Uterus (tissue), 2 donors: ENCODE data around the gene DCHS2.

Experiments
- POLR2A ChIP-seq, 2 donors: fragments of 450-650 bp; IDR thresholded peaks; one replicate each; pipeline ENCODE4 v1.6.1; 2016; ENCODE audit warnings: antibody characterized with exemption in 2 of 2, mild to moderate bottlenecking in 1 of 2, moderate library complexity in 1 of 2
- TF ChIP-seq, protein P1 (sequence below), 4 experiments: fragments of 200-600 bp in 2 of 4; fragments of 450-650 bp in 2 of 4; sonication (generic) in 2 of 4; IDR thresholded peaks; one replicate each; pipeline ENCODE4 v1.5.1; 2016 to 2019; ENCODE audit warnings: antibody characterized with exemption in 4 of 4, mild to moderate bottlenecking in 2 of 4, moderate library complexity in 1 of 4

DNA sequence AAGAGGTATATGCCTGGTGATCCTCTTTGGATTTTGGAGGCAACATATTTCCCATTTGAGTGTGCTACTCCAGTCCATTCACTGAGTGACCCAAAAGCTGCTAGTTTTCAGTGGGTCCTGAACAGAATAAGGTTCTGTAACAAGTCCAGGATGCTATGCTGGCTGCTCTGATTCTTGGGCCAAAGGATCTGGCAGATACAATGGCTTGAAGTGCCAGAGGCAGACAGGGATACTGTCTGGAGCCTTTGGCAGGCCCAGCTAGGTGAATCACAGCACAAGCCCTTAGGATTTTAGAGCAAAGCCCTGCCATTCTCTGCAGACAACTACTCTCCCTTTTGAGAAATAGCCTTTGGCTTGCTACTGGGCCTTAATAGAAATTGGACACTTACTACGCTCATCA, 40.6 kb downstream of the DCHS2 start:
- TF ChIP-seq, protein P1, sequence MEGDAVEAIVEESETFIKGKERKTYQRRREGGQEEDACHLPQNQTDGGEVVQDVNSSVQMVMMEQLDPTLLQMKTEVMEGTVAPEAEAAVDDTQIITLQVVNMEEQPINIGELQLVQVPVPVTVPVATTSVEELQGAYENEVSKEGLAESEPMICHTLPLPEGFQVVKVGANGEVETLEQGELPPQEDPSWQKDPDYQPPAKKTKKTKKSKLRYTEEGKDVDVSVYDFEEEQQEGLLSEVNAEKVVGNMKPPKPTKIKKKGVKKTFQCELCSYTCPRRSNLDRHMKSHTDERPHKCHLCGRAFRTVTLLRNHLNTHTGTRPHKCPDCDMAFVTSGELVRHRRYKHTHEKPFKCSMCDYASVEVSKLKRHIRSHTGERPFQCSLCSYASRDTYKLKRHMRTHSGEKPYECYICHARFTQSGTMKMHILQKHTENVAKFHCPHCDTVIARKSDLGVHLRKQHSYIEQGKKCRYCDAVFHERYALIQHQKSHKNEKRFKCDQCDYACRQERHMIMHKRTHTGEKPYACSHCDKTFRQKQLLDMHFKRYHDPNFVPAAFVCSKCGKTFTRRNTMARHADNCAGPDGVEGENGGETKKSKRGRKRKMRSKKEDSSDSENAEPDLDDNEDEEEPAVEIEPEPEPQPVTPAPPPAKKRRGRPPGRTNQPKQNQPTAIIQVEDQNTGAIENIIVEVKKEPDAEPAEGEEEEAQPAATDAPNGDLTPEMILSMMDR (IDR thresholded peaks at IDR 0.05): no peak
- no peak for TF ChIP-seq POLR2A (IDR thresholded peaks at IDR 0.05)
